ACC112 (cell line): ENCODE measurements around the gene PTPRQ.

ENCODE experiments used
- H2AFZ ChIP-seq: fragments of 200-600 bp; sonication (generic); one replicate; pipeline ENCODE4 v1.6.0; 2017; ENCODE audit warnings: antibody characterized with exemption, low read length; ENCODE audit not compliant: unreplicated experiment
- H3K27ac ChIP-seq: fragments of 200-600 bp; sonication (generic); 2 replicates; pipeline ENCODE4 v1.5.1; 2014; ENCODE audit warnings: low read depth, mild to moderate bottlenecking, antibody characterized with exemption, low read length, moderate library complexity
- H3K27me3 ChIP-seq: fragments of 200-600 bp; sonication (generic); 2 replicates; pipeline ENCODE4 v1.6.1; 2014; ENCODE audit warnings: mild to moderate bottlenecking, antibody characterized with exemption, low read length, moderate library complexity, mixed read lengths; ENCODE audit not compliant: insufficient read depth
- H3K36me3 ChIP-seq: fragments of 200-600 bp; sonication (generic); 2 replicates; pipeline ENCODE4 v1.6.1; 2016; ENCODE audit warnings: mild to moderate bottlenecking, antibody characterized with exemption, low read length, moderate library complexity, mixed read lengths; ENCODE audit not compliant: insufficient read depth
- H3K4me1 ChIP-seq: fragments of 200-600 bp; sonication (generic); one replicate; pipeline ENCODE4 v1.6.1; 2016; ENCODE audit warnings: low read length, mixed read lengths; ENCODE audit not compliant: insufficient read depth, unreplicated experiment, control insufficient read depth
- H3K4me3 ChIP-seq: fragments of 200-600 bp; sonication (generic); 2 replicates; pipeline ENCODE4 v1.5.1; 2014; ENCODE audit warnings: mild to moderate bottlenecking, low read depth, low read length
- H3K79me2 ChIP-seq: fragments of 200-600 bp; sonication (generic); one replicate; pipeline ENCODE4 v1.6.0; 2016; ENCODE audit warnings: low read length; ENCODE audit not compliant: control insufficient read depth, unreplicated experiment, insufficient read depth

PTPRQ gene, protein sequence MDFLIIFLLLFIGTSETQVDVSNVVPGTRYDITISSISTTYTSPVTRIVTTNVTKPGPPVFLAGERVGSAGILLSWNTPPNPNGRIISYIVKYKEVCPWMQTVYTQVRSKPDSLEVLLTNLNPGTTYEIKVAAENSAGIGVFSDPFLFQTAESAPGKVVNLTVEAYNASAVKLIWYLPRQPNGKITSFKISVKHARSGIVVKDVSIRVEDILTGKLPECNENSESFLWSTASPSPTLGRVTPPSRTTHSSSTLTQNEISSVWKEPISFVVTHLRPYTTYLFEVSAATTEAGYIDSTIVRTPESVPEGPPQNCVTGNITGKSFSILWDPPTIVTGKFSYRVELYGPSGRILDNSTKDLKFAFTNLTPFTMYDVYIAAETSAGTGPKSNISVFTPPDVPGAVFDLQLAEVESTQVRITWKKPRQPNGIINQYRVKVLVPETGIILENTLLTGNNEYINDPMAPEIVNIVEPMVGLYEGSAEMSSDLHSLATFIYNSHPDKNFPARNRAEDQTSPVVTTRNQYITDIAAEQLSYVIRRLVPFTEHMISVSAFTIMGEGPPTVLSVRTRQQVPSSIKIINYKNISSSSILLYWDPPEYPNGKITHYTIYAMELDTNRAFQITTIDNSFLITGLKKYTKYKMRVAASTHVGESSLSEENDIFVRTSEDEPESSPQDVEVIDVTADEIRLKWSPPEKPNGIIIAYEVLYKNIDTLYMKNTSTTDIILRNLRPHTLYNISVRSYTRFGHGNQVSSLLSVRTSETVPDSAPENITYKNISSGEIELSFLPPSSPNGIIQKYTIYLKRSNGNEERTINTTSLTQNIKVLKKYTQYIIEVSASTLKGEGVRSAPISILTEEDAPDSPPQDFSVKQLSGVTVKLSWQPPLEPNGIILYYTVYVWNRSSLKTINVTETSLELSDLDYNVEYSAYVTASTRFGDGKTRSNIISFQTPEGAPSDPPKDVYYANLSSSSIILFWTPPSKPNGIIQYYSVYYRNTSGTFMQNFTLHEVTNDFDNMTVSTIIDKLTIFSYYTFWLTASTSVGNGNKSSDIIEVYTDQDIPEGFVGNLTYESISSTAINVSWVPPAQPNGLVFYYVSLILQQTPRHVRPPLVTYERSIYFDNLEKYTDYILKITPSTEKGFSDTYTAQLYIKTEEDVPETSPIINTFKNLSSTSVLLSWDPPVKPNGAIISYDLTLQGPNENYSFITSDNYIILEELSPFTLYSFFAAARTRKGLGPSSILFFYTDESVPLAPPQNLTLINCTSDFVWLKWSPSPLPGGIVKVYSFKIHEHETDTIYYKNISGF (N-terminal part only)

GRCh38 chr12:80443974-80444666 is at the start of gene PTPRQ:
TSS of gene PTPRQ (plus strand) at chr12:80444235. CDS start at chr12:80444346, 111 bp downstream.
- Histone ChIP-seq H2AFZ (peak within 1 kb of the TSS; percentile 45), H3K79me2 (no peaks in the 10 kb centered on the region), H3K4me1 (peaks cover 23% of the 10 kb centered on the region), H3K27ac (no peak within 1 kb of the TSS), H3K36me3 (no peaks in the 10 kb centered on the region), H3K4me3 (peak within 1 kb of the TSS; percentile 27), H3K27me3 (no peaks in the 10 kb centered on the region)

DNA sequence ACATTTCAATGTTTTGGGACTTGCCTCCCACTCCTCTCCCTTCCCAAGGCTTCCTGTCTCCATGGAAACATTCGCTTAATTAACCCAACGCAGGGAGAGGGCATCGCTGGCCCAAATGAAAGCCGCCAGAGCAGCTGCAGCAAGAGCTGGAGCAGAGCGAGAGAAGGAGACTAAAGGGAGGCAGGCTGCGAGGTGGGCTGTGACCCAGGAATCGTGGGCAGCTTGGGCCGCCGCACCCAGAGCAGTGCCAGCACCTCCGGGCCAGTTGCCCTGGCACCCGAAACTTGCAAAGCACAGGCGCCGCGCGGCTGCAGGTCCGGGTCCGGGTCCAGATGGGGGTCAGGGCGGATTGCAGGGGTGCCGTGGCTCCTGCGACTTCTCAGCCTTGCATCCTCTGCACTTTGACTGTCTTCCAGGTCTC is 43.5 kb upstream of the PTPRQ start:
- Histone ChIP-seq H3K36me3 (no peaks in the 10 kb centered on the region), H2AFZ (peak overlapping the region; percentile 100), H3K4me1 (peaks cover 6% of the 10 kb centered on the region), H3K4me3 (peak overlapping the region; percentile 77), H3K79me2 (no peaks in the 10 kb centered on the region), H3K27ac (no peak overlapping the region), H3K27me3 (no peaks in the 10 kb centered on the region)

GRCh38 chr12:80401191-80401590 is 42.8 kb upstream of the PTPRQ start:
- H2AFZ ChIP-seq: peak overlapping the region; percentile 100
- H3K79me2 ChIP-seq: no peaks in the 10 kb centered on the region
- H3K27ac ChIP-seq: no peak overlapping the region
- H3K36me3 ChIP-seq: no peaks in the 10 kb centered on the region
- peak overlapping the region; percentile 77 for H3K4me3 ChIP-seq
- peaks cover 6% of the 10 kb centered on the region for H3K4me1 ChIP-seq
- no peaks in the 10 kb centered on the region for H3K27me3 ChIP-seq

DNA sequence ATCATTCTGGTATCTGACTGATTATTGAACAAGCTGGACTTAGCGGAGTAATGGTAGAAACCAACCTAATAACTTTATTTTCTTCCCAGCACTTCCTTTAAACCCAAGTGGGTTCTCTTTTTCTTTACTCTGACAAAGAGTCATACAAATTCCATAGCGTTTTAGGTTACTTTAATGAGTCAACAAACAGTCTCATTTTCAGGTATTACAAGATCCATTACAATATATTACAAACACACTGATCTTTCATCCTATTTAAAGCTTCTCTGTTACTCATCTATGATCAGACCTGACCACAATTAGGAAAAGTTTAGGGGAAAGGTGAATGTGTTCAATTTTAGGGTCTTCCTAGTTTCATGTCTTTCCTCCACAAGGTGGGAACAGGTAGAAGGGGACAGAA is 39.4 kb upstream of the PTPRQ start:
- Histone ChIP-seq H3K4me1 (peaks cover 6% of the 10 kb centered on the region), H3K79me2 (no peaks in the 10 kb centered on the region), H3K27ac (no peak overlapping the region), H2AFZ (no peak overlapping the region), H3K4me3 (no peak overlapping the region), H3K27me3 (no peaks in the 10 kb centered on the region), H3K36me3 (no peaks in the 10 kb centered on the region)

GRCh38 chr12:80406253-80406652 is 37.8 kb upstream of the PTPRQ start:
- Histone ChIP-seq H3K36me3 (no peaks in the 10 kb centered on the region), H2AFZ (no peak overlapping the region), H3K4me1 (peaks cover 1% of the 10 kb centered on the region), H3K79me2 (no peaks in the 10 kb centered on the region), H3K27ac (no peak overlapping the region), H3K4me3 (no peak overlapping the region), H3K27me3 (no peaks in the 10 kb centered on the region)

DNA sequence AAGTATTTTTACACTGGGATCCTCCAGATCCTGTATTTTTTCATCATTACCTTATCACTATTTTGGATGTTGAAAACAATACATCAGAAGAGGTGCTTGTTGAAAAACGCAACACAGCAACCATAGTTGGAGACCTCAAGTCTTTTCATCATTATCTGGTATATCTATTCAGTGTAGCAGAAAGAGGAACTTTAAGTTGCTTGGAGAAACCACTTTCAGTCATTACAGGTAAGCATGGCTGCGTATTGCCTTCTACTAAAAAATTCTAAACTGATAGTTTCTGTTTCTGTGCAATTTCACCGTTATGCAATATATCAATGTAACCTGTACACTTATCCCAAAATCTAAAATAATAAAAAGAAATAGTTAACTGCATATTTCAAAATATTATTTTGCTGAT is 32.2 kb upstream of the PTPRQ start:
- Histone ChIP-seq H3K27ac (no peak overlapping the region), H3K79me2 (no peaks in the 10 kb centered on the region), H2AFZ (peak overlapping the region; percentile 61), H3K4me1 (no peaks in the 10 kb centered on the region), H3K36me3 (no peaks in the 10 kb centered on the region), H3K27me3 (no peaks in the 10 kb centered on the region), H3K4me3 (no peak overlapping the region)

DNA sequence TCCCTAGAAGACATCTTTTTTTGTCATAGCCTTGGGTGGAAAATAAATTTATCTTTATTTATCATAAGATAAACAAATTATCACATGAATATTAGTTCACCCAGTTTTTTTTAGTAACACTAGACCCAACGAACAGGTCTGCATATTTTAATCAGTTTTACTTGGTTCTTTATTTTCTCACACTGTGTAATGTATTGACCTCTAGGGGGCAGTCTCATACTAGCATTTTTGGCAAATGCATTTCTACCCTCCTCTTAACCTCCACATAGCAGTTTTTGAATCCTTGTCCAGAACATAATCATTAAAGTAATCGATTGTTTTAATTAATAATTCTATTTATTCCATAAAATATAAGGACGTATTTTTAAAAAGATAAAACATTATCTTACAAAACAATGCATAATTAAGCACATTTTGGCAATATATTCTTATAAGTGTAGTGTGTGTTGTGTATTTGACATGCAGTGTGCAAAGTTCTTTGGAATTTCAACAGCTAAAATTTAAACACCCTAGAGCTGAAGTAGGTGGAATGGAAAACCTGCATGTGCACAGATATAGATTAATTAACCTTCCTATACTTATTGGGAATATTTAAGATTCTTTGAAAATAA is 31.6 kb upstream of the PTPRQ start:
- Histone ChIP-seq H3K4me1 (no peaks in the 10 kb centered on the region), H2AFZ (no peak overlapping the region), H3K4me3 (no peak overlapping the region), H3K27ac (no peak overlapping the region), H3K27me3 (no peaks in the 10 kb centered on the region), H3K79me2 (no peaks in the 10 kb centered on the region), H3K36me3 (no peaks in the 10 kb centered on the region)

DNA sequence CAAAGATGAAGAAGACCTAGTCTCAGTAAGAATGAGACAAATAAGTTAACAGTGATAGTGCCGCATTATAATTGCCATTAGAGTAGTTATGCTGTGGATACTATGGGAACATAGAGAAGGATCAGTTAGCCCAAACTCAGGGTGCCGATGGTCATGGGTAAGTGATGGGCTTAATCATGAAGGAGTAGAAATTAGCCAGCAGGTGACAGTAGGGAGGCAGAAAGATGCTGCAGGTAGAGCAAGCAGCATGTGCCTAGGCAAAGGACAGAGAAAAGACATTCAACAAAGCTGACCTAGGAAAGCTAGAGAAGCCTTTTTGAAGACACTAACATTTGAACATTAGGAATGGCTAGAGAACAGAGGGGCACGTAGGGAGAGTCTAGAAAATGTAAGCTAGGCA is 30.6 kb upstream of the PTPRQ start:
- no peak overlapping the region for H2AFZ ChIP-seq
- no peaks in the 10 kb centered on the region for H3K36me3 ChIP-seq
- no peak overlapping the region for H3K27ac ChIP-seq
- H3K4me3 ChIP-seq: no peak overlapping the region
- no peaks in the 10 kb centered on the region for H3K4me1 ChIP-seq
- H3K27me3 ChIP-seq: no peaks in the 10 kb centered on the region
- no peaks in the 10 kb centered on the region for H3K79me2 ChIP-seq

GRCh38 chr12:80415466-80415865 is 28.6 kb upstream of the PTPRQ start:
- Histone ChIP-seq H2AFZ (no peak overlapping the region), H3K4me1 (no peaks in the 10 kb centered on the region), H3K36me3 (no peaks in the 10 kb centered on the region), H3K79me2 (no peaks in the 10 kb centered on the region), H3K27me3 (no peaks in the 10 kb centered on the region), H3K4me3 (no peak overlapping the region), H3K27ac (no peak overlapping the region)
